ENCODE measurements around the gene PCID2. TPM values are rescaled to one million over a fixed set of nuclear protein-coding genes. Genes with fewer than 3 reads are reported as not detected.

PCID2 gene
- total RNA-seq, 1 donor from 2014 or later: 47.9 TPM

GRCh38 chr13:113224486-113224885 lies 16.0 kb upstream of the PCID2 start:
- DNase-seq (ENCODE audit: extremely low spot score, unreplicated experiment): no peak
- H3K4me1 Mint-ChIP-seq (ENCODE audit: unreplicated experiment): no peaks in the 10 kb centered on the region
- H3K36me3 Mint-ChIP-seq (ENCODE audit: unreplicated experiment): peaks cover 50% of the 10 kb centered on the region
- H3K4me3 Mint-ChIP-seq (ENCODE audit: unreplicated experiment): no peak overlapping the region
- H3K27me3 Mint-ChIP-seq (ENCODE audit: unreplicated experiment): no peaks in the 10 kb centered on the region
- H3K9me3 Mint-ChIP-seq (ENCODE audit: unreplicated experiment): no peaks in the 10 kb centered on the region
- no peak overlapping the region for H3K27ac Mint-ChIP-seq (ENCODE audit: unreplicated experiment)
- TF ChIP-seq, protein P1, sequence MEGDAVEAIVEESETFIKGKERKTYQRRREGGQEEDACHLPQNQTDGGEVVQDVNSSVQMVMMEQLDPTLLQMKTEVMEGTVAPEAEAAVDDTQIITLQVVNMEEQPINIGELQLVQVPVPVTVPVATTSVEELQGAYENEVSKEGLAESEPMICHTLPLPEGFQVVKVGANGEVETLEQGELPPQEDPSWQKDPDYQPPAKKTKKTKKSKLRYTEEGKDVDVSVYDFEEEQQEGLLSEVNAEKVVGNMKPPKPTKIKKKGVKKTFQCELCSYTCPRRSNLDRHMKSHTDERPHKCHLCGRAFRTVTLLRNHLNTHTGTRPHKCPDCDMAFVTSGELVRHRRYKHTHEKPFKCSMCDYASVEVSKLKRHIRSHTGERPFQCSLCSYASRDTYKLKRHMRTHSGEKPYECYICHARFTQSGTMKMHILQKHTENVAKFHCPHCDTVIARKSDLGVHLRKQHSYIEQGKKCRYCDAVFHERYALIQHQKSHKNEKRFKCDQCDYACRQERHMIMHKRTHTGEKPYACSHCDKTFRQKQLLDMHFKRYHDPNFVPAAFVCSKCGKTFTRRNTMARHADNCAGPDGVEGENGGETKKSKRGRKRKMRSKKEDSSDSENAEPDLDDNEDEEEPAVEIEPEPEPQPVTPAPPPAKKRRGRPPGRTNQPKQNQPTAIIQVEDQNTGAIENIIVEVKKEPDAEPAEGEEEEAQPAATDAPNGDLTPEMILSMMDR (IDR thresholded peaks at IDR 0.05): no peak

- peaks cover 39% of the 10 kb centered on the region for H3K36me3 Mint-ChIP-seq (ENCODE audit: unreplicated experiment)
These were observed 14.6 kb upstream of the PCID2 start for GRCh38 chr13:113223070-113223469.

DNA sequence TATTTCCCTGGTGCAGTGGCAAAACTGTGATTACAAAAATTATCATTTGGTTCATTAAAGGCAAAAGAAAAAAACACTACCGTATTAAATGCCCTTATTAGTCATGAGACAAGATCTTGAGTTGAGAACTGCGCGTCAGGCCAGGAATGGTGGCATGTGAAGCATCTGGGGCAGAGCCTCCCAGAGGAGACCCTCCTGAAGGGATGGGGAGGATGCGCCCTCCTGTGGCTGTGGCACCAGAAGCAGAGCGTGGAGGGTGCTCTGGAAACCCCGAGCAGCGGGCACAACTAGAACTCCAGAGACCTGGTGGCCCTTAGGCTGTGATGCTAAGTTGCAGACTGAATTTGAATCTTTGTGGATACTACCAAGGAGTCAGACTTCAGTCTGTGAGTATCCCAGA lies 12.4 kb upstream of the PCID2 start:
- Mint-ChIP-seq H3K4me1 (ENCODE audit: unreplicated experiment) (peaks cover 7% of the 10 kb centered on the region), H3K27ac (ENCODE audit: unreplicated experiment) (peak overlapping the region; percentile 23), H3K27me3 (ENCODE audit: unreplicated experiment) (no peaks in the 10 kb centered on the region), H3K36me3 (ENCODE audit: unreplicated experiment) (peaks cover 28% of the 10 kb centered on the region), H3K9me3 (ENCODE audit: unreplicated experiment) (no peaks in the 10 kb centered on the region), H3K4me3 (ENCODE audit: unreplicated experiment) (no peak overlapping the region)
- TF ChIP-seq, protein P1 (IDR thresholded peaks at IDR 0.05): peak; percentile 45
- peak; percentile 48 for DNase-seq (ENCODE audit: extremely low spot score, unreplicated experiment)

More at GRCh38 chr13:113223070-113223469, 14.6 kb upstream of the PCID2 start:
- TF ChIP-seq, protein P1 (IDR thresholded peaks at IDR 0.05): no peak
- no peak for DNase-seq (ENCODE audit: extremely low spot score, unreplicated experiment)
- Mint-ChIP-seq H3K4me3 (ENCODE audit: unreplicated experiment) (no peak overlapping the region), H3K27ac (ENCODE audit: unreplicated experiment) (no peak overlapping the region), H3K9me3 (ENCODE audit: unreplicated experiment) (no peaks in the 10 kb centered on the region), H3K27me3 (ENCODE audit: unreplicated experiment) (no peaks in the 10 kb centered on the region), H3K4me1 (ENCODE audit: unreplicated experiment) (peaks cover 3% of the 10 kb centered on the region)

GRCh38 chr13:113220141-113220598 lies 11.7 kb upstream of the PCID2 start:
- H3K36me3 Mint-ChIP-seq (ENCODE audit: unreplicated experiment): peaks cover 23% of the 10 kb centered on the region
- peaks cover 7% of the 10 kb centered on the region for H3K4me1 Mint-ChIP-seq (ENCODE audit: unreplicated experiment)
- DNase-seq (ENCODE audit: extremely low spot score, unreplicated experiment): peak; percentile 74
- TF ChIP-seq, protein P1 (IDR thresholded peaks at IDR 0.05): no peak
- H3K9me3 Mint-ChIP-seq (ENCODE audit: unreplicated experiment): no peaks in the 10 kb centered on the region
- H3K27me3 Mint-ChIP-seq (ENCODE audit: unreplicated experiment): no peaks in the 10 kb centered on the region
- H3K27ac Mint-ChIP-seq (ENCODE audit: unreplicated experiment): no peak overlapping the region
- H3K4me3 Mint-ChIP-seq (ENCODE audit: unreplicated experiment): no peak overlapping the region

GRCh38 chr13:113219256-113219940 lies 10.9 kb upstream of the PCID2 start:
- no peak overlapping the region for H3K4me3 Mint-ChIP-seq (ENCODE audit: unreplicated experiment)
- H3K36me3 Mint-ChIP-seq (ENCODE audit: unreplicated experiment): peaks cover 20% of the 10 kb centered on the region
- H3K4me1 Mint-ChIP-seq (ENCODE audit: unreplicated experiment): peaks cover 7% of the 10 kb centered on the region
- TF ChIP-seq, protein P1 (IDR thresholded peaks at IDR 0.05): no peak
- DNase-seq (ENCODE audit: extremely low spot score, unreplicated experiment): peak; percentile 74
- peak overlapping the region; percentile 8 for H3K27ac Mint-ChIP-seq (ENCODE audit: unreplicated experiment)
- no peaks in the 10 kb centered on the region for H3K27me3 Mint-ChIP-seq (ENCODE audit: unreplicated experiment)
- H3K9me3 Mint-ChIP-seq (ENCODE audit: unreplicated experiment): no peaks in the 10 kb centered on the region

Measured in osteocyte (in vitro differentiated cells).